WTC11 (cell line): ENCODE results near the gene ACBD4. TPM values are rescaled to one million over a fixed set of nuclear protein-coding genes. Genes with fewer than 3 reads are reported as not detected.

Experiments
- ATF1 ChIP-seq: sonication (generic); formaldehyde crosslinking; IDR thresholded peaks from 2 replicates; pipeline ENCODE4 v1.8.1; 2023; ENCODE audit warnings: mild to moderate bottlenecking, moderate library complexity, missing genetic modification reagents
- EMX1 ChIP-seq: fragments of 250-450 bp; sonication (Bioruptor Pico); IDR thresholded peaks from 2 replicates; pipeline ENCODE4 v1.8.0; 2021; ENCODE audit warnings: mild to moderate bottlenecking
- GABPB1 ChIP-seq: sonication (generic); formaldehyde crosslinking; IDR thresholded peaks from 2 replicates; pipeline ENCODE4 v1.8.1; 2023; ENCODE audit warnings: mild to moderate bottlenecking, missing genetic modification reagents
- HMGA2 ChIP-seq: fragments of 250-450 bp; sonication (Bioruptor Pico); IDR thresholded peaks from 2 replicates; pipeline ENCODE4 v1.4.0; 2021; ENCODE audit warnings: mild to moderate bottlenecking, moderate library complexity
- NFATC4 ChIP-seq: fragments of 250-450 bp; sonication (Bioruptor Pico); IDR thresholded peaks from 2 replicates; pipeline ENCODE4 v1.9.0; 2021; ENCODE audit warnings: mild to moderate bottlenecking
- PRRX2 ChIP-seq: fragments of 250-450 bp; sonication (Bioruptor Pico); IDR thresholded peaks from 2 replicates; pipeline ENCODE4 v1.8.0; 2021; ENCODE audit warnings: mild to moderate bottlenecking
- RELA ChIP-seq: sonication (generic); formaldehyde crosslinking; IDR thresholded peaks from 2 replicates; pipeline ENCODE4 v1.8.1; 2022; ENCODE audit warnings: missing genetic modification reagents, mild to moderate bottlenecking, borderline replicate concordance
- RORB ChIP-seq: fragments of 250-450 bp; sonication (Bioruptor Pico); IDR thresholded peaks from 2 replicates; pipeline ENCODE4 v1.9.0; 2021; ENCODE audit warnings: mild to moderate bottlenecking
- SMAD3 ChIP-seq: sonication (generic); formaldehyde crosslinking; IDR thresholded peaks from 2 replicates; pipeline ENCODE4 v1.8.0; 2022; ENCODE audit warnings: missing genetic modification reagents, mild to moderate bottlenecking, borderline replicate concordance
- TCF7 ChIP-seq: sonication (generic); formaldehyde crosslinking; IDR thresholded peaks from 2 replicates; pipeline ENCODE4 v1.8.0; 2022; ENCODE audit warnings: mild to moderate bottlenecking, low read depth, missing genetic modification reagents, moderate library complexity
- total RNA-seq: library from RNA; stranded (reverse); gene quantifications from 3 replicates; pipeline ENCODE4 v1.2.3, GENCODE V29; 2021
- TF ChIP-seq, protein P1 (sequence below): sonication (generic); formaldehyde crosslinking; IDR thresholded peaks from 2 replicates; pipeline ENCODE4 v1.8.0; 2022; ENCODE audit warnings: missing genetic modification reagents
- TF ChIP-seq, protein P2 (sequence below): sonication (generic); formaldehyde crosslinking; conservative IDR thresholded peaks from 2 replicates; pipeline ENCODE4 v1.8.1; 2022; ENCODE audit warnings: mild to moderate bottlenecking, missing genetic modification reagents
- TF ChIP-seq, protein P3 (sequence below): sonication (generic); formaldehyde crosslinking; IDR thresholded peaks from 2 replicates; pipeline ENCODE4 v1.8.1; 2022; ENCODE audit warnings: low read depth, mild to moderate bottlenecking, moderate library complexity, missing genetic modification reagents, borderline replicate concordance
- TF ChIP-seq, protein P4 (sequence below): sonication (generic); formaldehyde crosslinking; IDR thresholded peaks from 2 replicates; pipeline ENCODE4 v1.8.1; 2023; ENCODE audit warnings: mild to moderate bottlenecking, missing genetic modification reagents, borderline replicate concordance
- TF ChIP-seq, protein P5 (sequence below): sonication (generic); formaldehyde crosslinking; IDR thresholded peaks from 2 replicates; pipeline ENCODE4 v1.8.0; 2023; ENCODE audit warnings: missing genetic modification reagents, mild to moderate bottlenecking, borderline replicate concordance
- TF ChIP-seq, protein P6 (sequence below): sonication (generic); formaldehyde crosslinking; IDR thresholded peaks from 2 replicates; pipeline ENCODE4 v1.8.1; 2023; ENCODE audit warnings: mild to moderate bottlenecking, missing genetic modification reagents, moderate library complexity
- TF ChIP-seq, protein P7 (sequence below): sonication (generic); formaldehyde crosslinking; IDR thresholded peaks from 2 replicates; pipeline ENCODE4 v1.8.1; 2023; ENCODE audit warnings: mild to moderate bottlenecking, missing genetic modification reagents, moderate library complexity
- TF ChIP-seq, protein P8 (sequence below): sonication (generic); formaldehyde crosslinking; IDR thresholded peaks from 2 replicates; pipeline ENCODE4 v1.8.0; 2022; ENCODE audit warnings: mild to moderate bottlenecking, missing genetic modification reagents

The ACBD4 gene
- total RNA-seq, 1 experiment from 2014 or later, result 12.7 TPM

DNA sequence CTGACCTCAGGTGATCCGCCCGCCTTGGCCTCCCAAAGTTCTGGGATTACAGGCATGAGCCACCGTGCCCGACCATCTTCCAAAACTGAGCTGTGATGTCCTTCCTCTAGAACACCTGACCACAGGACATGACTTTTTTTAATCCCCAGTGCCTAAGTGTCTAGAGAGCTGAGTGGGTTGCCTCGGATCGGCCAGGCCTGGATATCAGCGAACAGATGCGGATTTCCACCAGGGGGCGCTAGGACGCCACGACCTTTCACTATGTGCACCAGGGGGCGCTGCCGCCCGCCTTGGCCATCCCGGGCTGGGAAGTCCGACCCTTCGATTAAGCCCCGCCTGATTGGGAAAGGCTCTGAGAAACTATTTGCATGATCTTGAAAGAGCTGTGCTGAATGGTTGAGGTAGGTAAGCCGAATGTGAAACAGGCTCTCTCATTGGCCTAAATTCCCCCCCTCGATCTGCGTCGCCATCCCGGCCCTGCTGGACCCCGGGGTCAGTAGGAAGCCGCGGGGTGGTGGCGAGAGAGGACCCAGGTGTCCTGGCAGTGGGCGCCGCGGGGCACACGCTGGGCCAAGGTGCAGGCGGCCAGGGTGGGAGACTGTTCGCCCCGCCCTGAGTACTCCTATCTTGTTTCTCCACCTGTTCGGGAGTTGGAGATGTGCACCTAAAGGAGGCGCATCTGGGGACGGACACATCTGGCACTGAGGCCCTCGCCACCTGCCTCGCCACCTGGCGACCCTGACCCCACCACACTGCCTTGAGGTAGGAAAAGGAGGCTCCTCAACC, at the start of gene ACBD4 (continued):
- TF ChIP-seq, protein P1, sequence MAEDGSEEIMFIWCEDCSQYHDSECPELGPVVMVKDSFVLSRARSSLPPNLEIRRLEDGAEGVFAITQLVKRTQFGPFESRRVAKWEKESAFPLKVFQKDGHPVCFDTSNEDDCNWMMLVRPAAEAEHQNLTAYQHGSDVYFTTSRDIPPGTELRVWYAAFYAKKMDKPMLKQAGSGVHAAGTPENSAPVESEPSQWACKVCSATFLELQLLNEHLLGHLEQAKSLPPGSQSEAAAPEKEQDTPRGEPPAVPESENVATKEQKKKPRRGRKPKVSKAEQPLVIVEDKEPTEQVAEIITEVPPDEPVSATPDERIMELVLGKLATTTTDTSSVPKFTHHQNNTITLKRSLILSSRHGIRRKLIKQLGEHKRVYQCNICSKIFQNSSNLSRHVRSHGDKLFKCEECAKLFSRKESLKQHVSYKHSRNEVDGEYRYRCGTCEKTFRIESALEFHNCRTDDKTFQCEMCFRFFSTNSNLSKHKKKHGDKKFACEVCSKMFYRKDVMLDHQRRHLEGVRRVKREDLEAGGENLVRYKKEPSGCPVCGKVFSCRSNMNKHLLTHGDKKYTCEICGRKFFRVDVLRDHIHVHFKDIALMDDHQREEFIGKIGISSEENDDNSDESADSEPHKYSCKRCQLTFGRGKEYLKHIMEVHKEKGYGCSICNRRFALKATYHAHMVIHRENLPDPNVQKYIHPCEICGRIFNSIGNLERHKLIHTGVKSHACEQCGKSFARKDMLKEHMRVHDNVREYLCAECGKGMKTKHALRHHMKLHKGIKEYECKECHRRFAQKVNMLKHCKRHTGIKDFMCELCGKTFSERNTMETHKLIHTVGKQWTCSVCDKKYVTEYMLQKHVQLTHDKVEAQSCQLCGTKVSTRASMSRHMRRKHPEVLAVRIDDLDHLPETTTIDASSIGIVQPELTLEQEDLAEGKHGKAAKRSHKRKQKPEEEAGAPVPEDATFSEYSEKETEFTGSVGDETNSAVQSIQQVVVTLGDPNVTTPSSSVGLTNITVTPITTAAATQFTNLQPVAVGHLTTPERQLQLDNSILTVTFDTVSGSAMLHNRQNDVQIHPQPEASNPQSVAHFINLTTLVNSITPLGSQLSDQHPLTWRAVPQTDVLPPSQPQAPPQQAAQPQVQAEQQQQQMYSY, result peak; percentile 73
- TF ChIP-seq RELA (no peak), SMAD3 (no peak), HMGA2 (CRISPR knock-in tag) (no peak), PRRX2 (CRISPR knock-in tag) (no peak), GABPB1 (CRISPR knock-in tag) (peak; percentile 72), TCF7 (CRISPR knock-in tag) (no peak), RORB (CRISPR knock-in tag) (no peak), EMX1 (CRISPR knock-in tag) (no peak), ATF1 (no peak), NFATC4 (CRISPR knock-in tag) (no peak)
- TF ChIP-seq, protein P2, sequence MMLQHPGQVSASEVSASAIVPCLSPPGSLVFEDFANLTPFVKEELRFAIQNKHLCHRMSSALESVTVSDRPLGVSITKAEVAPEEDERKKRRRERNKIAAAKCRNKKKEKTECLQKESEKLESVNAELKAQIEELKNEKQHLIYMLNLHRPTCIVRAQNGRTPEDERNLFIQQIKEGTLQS (CRISPR knock-in tag), result no peak
- TF ChIP-seq, protein P3, sequence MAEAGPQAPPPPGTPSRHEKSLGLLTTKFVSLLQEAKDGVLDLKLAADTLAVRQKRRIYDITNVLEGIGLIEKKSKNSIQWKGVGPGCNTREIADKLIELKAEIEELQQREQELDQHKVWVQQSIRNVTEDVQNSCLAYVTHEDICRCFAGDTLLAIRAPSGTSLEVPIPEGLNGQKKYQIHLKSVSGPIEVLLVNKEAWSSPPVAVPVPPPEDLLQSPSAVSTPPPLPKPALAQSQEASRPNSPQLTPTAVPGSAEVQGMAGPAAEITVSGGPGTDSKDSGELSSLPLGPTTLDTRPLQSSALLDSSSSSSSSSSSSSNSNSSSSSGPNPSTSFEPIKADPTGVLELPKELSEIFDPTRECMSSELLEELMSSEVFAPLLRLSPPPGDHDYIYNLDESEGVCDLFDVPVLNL (CRISPR knock-in tag), result no peak
- TF ChIP-seq, protein P4, sequence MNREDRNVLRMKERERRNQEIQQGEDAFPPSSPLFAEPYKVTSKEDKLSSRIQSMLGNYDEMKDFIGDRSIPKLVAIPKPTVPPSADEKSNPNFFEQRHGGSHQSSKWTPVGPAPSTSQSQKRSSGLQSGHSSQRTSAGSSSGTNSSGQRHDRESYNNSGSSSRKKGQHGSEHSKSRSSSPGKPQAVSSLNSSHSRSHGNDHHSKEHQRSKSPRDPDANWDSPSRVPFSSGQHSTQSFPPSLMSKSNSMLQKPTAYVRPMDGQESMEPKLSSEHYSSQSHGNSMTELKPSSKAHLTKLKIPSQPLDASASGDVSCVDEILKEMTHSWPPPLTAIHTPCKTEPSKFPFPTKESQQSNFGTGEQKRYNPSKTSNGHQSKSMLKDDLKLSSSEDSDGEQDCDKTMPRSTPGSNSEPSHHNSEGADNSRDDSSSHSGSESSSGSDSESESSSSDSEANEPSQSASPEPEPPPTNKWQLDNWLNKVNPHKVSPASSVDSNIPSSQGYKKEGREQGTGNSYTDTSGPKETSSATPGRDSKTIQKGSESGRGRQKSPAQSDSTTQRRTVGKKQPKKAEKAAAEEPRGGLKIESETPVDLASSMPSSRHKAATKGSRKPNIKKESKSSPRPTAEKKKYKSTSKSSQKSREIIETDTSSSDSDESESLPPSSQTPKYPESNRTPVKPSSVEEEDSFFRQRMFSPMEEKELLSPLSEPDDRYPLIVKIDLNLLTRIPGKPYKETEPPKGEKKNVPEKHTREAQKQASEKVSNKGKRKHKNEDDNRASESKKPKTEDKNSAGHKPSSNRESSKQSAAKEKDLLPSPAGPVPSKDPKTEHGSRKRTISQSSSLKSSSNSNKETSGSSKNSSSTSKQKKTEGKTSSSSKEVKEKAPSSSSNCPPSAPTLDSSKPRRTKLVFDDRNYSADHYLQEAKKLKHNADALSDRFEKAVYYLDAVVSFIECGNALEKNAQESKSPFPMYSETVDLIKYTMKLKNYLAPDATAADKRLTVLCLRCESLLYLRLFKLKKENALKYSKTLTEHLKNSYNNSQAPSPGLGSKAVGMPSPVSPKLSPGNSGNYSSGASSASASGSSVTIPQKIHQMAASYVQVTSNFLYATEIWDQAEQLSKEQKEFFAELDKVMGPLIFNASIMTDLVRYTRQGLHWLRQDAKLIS, result no peak
- TF ChIP-seq, protein P5, sequence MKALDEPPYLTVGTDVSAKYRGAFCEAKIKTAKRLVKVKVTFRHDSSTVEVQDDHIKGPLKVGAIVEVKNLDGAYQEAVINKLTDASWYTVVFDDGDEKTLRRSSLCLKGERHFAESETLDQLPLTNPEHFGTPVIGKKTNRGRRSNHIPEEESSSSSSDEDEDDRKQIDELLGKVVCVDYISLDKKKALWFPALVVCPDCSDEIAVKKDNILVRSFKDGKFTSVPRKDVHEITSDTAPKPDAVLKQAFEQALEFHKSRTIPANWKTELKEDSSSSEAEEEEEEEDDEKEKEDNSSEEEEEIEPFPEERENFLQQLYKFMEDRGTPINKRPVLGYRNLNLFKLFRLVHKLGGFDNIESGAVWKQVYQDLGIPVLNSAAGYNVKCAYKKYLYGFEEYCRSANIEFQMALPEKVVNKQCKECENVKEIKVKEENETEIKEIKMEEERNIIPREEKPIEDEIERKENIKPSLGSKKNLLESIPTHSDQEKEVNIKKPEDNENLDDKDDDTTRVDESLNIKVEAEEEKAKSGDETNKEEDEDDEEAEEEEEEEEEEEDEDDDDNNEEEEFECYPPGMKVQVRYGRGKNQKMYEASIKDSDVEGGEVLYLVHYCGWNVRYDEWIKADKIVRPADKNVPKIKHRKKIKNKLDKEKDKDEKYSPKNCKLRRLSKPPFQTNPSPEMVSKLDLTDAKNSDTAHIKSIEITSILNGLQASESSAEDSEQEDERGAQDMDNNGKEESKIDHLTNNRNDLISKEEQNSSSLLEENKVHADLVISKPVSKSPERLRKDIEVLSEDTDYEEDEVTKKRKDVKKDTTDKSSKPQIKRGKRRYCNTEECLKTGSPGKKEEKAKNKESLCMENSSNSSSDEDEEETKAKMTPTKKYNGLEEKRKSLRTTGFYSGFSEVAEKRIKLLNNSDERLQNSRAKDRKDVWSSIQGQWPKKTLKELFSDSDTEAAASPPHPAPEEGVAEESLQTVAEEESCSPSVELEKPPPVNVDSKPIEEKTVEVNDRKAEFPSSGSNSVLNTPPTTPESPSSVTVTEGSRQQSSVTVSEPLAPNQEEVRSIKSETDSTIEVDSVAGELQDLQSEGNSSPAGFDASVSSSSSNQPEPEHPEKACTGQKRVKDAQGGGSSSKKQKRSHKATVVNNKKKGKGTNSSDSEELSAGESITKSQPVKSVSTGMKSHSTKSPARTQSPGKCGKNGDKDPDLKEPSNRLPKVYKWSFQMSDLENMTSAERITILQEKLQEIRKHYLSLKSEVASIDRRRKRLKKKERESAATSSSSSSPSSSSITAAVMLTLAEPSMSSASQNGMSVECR (CRISPR knock-in tag), result no peak
- TF ChIP-seq, protein P6, sequence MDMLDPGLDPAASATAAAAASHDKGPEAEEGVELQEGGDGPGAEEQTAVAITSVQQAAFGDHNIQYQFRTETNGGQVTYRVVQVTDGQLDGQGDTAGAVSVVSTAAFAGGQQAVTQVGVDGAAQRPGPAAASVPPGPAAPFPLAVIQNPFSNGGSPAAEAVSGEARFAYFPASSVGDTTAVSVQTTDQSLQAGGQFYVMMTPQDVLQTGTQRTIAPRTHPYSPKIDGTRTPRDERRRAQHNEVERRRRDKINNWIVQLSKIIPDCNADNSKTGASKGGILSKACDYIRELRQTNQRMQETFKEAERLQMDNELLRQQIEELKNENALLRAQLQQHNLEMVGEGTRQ, result no peak
- TF ChIP-seq, protein P7, sequence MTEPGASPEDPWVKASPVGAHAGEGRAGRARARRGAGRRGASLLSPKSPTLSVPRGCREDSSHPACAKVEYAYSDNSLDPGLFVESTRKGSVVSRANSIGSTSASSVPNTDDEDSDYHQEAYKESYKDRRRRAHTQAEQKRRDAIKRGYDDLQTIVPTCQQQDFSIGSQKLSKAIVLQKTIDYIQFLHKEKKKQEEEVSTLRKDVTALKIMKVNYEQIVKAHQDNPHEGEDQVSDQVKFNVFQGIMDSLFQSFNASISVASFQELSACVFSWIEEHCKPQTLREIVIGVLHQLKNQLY (CRISPR knock-in tag), result no peak
- TF ChIP-seq, protein P8, sequence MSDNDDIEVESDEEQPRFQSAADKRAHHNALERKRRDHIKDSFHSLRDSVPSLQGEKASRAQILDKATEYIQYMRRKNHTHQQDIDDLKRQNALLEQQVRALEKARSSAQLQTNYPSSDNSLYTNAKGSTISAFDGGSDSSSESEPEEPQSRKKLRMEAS (CRISPR knock-in tag), result peak; percentile 75
